SHP77 treated with DMSO at 0.1 percent for 48 hours (cell line): ENCODE measurements around the gene ZNF14.
"Not testable (repeated sequence)": the region's sequence is repeated elsewhere in the genome, so short reads cannot be mapped to it uniquely, and the experiment has no call there.

ENCODE experiments used
- DNase-seq: peaks from one replicate; lab custom pipeline; 2025; lab: John Stamatoyannopoulos, UW

ZNF14 gene

DNA sequence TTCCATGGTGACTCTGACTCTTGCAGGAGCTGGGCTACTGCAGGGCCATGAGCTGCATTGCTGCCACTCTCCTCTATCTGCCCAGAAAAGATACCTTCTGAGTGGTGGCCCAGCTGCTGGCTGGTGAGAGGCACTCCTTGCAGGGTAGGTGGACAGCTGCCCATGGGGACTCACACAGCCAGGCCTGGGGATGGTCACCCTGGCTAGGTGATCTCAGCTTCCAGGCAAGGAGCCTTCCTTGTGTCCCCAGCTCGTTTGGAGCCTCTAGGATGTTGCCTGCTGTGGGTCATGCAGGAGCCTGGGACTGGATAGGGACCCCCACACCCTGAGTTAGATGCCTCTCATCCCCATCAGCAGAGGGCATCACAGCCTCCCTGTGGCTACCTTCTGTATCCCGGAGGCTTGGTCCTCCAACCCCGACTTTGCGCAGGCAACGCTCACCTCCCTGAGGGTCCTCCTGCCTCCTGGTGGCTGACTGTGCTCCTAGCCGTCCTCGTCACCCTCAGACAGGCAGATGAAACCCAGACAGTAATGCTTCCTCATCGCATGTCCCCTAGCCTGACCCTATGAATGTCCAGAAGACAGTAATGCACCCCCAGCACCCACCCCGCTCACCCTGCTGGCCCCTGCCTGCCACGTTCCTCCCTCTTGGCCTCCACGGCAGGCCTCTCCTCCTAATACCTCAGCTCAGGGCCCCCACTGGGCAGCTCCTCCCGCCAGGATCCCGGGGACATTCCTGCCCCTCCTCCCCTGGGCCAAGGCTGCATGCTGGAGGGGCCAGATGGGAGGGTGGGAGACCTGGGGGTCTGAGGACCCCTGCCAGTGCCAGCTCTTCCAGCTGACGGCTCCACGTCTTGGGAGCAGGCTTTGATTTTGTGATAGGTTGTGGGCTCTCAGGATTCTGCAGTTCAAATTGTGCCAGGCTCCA, 13.6 kb upstream of the ZNF14 start:
- no peak for DNase-seq

DNA sequence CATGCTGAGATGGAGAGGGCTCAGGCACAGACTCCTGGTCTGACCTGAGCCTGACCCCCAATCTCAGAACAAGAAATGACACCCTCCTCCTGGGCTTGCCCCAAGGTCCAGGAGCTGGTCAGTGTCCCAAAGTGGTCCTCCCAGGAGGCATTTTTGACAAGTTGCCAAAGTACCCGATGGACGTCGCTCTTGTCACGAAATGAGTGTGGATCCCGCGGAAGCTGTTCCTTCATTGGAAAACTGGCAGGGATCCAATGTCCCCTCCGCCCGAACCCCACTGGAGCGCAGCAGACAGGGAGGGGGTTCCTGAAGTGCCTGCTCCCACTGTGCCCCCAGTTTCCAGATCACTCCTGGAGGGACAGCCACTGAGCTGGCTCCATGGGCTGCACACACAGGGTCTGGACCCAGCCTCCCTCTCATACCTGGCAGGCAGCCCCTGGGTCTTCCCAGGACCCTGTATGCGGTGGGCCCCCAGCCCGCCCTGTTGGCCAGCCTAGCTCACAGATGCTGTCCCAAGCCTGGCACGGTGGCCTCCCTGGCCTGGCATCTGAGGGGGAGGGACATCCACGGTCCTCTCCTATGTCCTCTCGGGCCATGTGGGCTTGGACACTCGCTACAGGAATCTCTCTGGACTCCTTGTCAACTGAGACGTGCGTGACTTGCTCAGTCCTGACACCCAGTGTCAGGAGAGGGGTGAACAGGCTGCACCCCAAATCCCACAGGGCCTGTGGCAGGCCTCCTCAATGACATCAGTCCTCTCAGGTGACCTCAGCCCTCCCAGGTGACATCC, 12.8 kb upstream of the ZNF14 start:
- DNase-seq = no peak

DNA sequence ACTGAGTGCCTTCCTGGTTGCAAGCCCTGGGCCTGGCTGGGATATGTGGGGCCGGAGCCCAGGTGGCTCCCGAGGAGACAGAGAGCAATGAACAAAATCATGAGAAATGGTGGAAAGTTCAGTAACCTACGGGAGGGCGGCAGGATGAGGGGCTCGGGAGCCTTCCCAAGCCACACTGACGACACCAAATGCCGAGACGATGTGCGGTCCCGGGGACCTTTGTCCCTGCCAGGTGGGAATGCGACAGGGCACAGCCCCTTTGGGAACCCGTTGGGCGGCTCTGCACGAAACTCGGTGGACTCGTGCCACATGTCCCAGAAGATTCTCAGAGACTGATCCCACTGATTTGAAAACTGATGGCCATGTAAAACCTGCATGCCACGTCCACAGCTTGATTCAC, 11.7 kb upstream of the ZNF14 start:
- no peak for DNase-seq

DNA sequence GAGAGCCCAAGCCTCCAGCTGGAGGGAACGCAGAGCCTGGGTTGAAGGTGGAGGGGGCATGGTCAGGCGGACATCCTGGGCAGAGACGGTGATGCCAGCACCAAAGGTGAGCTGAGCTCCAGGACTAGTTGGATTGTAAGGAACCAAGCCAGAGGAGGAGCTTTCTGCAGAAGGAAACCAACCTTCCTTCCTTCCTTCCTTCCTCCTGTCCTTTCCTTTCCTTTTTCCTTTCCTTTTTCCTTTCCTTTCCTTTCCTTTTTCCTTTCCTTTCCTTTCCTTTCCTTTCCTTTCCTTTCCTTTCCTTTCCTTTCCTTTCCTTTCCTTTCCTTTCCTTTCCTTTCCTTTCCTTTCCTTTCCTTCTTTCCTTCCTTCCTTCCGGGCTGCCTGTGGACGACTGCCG, 11.0 kb upstream of the ZNF14 start:
- DNase-seq = not testable (repeated sequence)

DNA sequence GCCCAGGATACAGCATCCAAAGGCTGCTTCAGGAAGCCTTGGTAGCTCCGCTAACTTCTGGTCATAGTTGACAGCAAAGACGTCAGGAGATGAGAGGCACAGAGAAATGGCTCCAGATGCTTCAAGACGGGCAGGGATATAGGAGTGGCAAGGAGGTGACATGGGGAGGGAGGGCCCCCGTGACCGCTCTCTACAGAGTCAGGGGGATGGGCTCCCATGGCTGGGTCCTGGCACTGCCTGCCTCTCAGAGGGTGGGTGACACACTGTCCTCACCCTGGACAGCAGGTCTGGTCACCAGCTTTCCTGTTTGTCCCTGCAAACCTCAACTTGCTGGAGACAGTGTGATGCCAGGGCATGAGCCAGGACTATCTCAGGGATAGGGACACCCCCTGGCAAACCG, 10.3 kb upstream of the ZNF14 start:
- no peak for DNase-seq

DNA sequence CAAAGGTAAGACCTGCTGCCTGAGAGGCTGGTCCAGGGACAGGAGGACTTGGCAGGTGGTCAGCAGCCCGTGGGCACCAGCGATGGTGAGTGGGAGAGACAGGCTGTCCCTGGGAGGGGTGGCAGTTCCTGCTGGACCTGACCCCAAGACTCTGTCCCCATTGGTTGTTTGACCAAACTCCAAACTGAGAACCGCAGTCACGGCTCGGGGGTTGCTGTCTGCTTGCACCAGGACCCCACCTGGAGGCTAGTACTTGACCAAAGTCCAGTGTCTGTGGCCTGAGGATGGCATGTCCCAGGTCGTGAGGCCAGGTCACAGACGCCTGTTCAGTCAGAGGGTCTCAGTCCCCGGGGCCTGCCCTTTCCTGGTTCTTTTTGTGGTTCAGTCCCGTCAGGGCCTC, 9.9 kb upstream of the ZNF14 start:
- DNase-seq = no peak

DNA sequence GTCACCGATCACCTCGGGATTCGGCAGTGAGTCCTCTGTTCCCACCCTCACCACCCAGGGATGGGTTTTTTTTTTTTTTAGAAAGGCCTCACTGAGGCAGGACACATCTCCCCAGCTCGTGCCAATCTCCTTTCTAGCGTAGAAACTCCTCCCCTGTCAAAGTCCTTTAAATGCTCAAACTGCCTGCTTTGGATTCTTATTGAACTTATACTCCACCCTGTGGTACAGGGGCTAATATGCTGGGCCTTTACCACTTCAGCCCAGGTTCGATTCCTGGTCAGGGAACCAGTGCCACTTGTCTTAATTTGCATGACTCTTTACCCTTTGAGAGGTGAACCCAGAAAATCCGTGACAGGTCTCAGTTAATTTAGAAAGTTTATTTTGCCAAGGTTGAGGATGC, 8.3 kb upstream of the ZNF14 start:
- no peak for DNase-seq

DNA sequence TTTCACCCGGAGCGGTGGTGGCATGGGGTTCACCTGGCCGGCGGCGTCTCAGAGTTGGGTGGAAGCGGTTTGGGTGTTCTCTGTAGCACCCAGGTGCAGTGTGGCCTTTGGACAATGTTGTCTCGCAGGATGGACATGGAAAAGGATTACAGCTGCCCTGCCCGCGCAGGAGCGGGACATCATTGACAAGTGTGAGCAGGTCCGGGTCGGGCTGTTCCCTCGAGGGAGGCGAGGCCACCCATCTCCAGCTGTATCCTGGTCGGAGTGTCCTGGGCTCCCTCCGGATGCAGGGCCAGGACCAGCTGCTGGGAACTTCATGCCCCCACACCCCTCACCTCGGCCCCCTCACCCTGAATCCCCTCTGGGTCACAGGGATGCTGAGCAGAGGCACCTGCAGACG, 7.8 kb upstream of the ZNF14 start:
- no peak for DNase-seq

DNA sequence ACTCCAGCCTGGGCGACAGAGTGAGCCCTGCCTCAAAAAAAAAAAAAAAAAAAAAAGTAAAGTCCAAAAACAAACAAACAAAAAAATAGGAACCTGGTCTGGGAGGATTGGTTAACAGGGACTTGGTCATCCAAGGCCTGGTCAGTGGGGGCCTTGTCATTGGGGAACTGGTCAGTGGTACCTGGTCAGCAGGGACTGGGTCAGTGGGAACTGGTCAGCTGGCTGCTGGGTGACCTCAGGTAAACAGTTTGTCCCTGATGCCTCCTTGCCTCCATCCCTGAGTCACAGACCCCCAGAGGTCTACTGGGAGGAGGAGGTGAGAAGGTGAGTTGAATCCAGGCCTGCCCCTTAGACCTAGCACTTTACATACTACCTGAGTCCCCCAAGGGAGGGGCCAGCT, 5.7 kb upstream of the ZNF14 start:
- DNase-seq = no peak

DNA sequence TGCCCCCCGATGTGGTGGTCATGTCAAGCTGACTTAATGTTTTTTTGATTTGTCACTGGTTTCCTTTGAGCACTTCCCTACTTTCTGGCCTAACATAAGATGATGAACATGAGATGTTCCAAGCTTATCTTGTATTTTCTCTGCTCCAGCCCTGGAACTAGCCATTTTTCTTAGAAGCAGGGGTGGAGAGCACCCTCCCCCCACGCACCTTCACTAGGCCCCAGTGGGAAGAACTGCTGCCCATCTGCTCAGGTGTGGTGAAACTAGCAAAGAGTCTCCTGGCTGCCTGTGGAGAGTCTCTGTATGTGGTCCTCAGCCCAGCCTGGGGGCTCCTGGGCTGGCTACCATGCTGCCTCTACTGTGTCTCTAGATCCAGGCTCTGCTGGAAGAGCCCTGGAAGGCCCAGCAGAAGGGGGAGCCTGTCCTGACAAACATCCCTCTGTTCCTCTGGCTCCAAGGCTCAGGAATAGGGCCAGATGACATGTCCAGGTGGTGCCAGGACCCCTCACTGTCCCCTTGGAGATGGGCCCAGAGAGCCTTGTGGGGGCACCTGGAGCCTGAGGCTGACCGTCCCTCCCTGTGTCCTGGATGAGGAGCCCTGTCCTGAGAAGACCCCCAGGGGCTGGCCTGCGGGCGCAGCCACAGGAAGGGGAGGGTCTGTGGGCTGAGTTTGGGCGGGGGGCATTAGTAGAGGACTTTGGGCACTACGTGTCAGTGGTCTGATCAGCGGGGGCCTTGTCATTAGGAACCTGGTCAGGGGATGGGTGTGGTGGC, 4.8 kb upstream of the ZNF14 start:
- no peak for DNase-seq

DNA sequence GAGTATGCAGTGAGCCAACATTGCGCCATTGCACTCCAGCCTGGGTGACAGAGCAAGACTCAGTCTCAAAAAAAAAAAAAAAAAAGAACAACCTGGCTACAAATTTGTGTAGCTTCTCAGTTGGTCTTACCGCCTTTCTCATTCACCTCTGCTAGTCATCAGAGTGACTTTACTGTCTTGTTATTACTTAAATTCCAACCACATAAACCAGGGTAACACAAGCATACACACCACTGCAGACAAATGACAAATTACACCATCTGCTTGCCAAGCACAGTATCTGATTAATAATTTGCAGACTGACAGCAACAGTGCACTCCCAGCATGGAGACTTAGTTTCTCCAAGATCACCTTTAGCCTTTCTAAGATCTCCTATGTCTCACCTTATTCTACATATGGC, 11.0 kb downstream of the ZNF14 start:
- no peak for DNase-seq

DNA sequence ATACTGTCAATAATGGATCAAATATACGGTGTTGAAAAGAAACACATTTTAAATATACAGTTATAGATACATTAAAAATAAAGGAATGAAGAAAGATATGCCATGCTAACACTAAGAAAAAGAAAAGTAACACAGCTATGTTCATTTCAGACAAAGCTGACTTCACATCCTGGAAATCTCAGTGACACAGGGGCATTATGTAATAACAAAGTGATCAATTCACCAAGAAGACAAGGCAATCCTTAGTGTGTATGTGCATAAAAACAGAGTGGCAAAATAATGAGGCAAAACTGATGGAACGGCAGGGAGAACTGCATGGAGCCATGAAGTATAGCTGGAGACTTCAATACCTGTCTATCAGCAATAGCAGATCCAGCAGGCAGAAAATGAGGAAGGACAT, 13.1 kb downstream of the ZNF14 start:
- DNase-seq = no peak

DNA sequence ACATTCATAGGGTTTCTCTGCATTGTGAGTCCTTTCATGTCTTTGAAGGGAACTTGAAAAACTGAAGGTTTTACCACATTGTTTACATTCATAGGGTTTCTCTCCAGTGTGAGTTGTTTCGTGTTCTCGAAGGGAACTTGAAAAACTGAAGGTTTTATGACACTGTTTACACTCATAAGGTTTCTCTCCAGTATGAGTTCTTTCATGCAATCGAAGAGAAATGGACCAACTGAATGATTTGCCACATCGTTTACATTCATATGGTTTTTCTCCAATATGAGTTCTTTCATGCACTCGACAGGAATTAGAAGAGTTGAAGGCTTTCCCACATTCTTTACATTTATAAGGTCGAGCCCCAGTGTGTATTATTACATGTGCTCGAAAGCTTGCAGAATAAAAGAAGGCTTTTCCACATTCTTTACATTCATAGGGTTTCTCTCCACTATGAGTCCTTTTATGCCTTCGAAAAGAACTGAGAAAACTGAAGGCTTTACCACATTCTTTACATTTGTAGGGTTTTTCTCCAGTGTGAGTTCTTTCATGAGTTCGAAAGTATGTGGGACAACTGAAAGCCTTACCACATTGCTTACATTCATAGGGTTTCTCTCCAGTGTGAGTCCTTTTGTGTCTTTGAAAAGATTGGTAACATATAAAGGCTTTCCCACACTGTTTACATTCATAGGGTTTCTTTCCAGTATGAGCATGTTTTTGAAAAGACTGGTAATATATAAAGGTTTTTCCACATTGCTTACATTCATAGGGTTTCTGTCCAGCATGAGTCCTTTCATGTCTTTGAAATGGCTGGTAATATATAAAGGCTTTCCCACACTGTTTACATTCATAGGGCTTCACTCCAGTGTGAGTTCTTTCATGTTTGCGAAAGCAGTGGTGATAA, 20.7 kb downstream of the ZNF14 start:
- DNase-seq = no peak

DNA sequence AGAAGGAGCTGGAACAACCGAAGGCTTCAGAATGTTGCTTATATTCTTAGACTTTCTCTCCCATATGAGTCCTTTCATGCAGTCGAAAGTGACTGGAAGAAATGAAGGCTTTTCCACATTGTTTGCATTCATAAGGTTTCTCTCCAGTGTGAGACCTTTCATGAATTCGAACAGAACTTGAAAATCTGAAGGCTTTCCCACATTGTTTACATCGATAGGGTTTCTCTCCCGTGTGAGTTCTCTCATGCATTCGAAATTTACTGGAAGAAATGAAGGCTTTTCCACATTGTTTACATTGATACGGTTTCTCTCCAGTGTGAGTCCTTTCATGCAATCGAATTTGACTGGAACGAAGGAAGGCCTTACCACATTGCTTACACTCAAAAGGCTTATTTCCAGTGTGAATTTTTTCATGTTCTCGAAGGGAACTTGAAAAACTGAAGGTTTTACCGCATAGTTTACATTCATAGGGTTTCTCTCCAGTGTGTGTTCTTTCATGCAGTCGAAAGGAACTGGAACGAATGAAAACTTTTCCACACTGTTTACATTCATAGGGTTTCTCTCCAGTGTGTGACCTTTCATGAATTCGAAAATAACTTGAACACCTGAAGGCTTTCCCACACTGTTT, 21.5 kb downstream of the ZNF14 start:
- DNase-seq = no peak

DNA sequence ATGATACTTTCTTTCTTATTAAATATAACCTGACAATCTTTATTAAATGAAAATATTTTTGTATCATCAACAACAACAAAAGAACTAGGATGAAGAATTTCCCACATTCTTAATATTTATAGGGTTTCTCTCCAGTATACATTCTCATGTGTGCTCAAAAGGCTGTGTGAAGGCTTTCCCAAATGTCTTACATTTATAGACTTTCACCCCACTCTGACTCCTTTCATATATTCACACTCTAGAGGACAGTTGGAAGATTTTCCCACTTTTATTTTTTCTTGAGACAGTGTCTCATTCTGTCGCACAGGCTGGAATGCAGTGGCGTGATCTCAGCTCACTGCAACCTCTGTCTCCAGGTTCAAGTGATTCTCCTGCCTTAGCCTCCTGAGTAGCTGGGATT, 22.4 kb downstream of the ZNF14 start:
- DNase-seq = no peak

DNA sequence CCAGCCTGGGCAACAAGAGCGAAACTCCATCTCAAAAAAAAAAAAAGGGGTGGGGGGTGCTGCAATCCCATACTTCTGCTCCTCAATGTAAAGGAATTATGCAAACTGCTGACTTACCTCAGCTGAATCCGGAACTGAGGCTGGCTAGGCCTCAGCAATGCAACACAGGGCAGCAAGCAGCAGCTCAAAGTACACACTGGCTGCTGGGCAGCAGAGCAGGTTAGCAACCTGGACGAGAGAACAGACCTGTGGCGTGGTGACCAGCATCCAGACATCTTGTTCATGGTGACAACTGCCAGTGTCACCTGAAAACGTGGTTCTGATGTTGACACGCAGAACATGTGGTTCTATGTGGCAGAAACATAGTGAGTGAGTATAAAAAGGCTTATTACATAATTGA, 28.1 kb downstream of the ZNF14 start:
- no peak for DNase-seq

DNA sequence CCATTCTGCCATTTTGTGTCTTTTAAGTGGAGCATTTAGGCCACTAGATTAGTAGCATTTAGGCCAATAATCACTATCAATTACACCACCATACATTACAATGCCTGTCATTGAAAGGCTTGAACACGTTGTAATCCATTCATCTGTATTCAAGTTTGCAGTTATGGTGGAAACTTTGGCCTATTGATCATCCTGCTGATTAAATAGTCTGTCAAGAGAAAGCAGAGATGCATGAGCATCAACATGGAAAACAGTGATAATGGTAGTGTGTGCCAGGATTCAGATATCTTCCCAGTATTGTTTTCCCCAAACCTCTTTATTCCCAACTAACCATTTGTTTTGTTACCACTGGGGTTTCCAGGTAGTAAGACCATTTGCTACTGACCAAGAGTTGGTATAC, 32.4 kb downstream of the ZNF14 start:
- not testable (repeated sequence) for DNase-seq

DNA sequence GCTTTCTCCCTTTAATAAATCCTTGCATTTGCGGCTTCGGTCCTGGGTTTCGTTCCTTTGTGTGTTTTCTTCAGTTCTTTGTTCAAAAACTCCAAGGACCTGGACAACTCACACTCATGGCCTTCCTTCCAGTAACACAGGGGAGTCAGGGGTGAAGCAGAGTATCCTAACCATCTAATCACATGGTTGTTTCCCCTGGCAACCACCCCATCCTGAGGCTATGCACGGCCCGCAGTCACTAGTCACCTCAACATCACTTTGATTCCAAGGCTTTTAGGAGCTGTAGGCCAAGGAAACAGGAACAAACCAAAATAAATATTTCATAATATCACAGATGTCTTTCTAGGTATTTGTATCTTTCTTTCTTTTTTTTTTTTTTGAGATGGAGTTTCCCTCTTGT, 35.3 kb downstream of the ZNF14 start:
- DNase-seq = no peak

DNA sequence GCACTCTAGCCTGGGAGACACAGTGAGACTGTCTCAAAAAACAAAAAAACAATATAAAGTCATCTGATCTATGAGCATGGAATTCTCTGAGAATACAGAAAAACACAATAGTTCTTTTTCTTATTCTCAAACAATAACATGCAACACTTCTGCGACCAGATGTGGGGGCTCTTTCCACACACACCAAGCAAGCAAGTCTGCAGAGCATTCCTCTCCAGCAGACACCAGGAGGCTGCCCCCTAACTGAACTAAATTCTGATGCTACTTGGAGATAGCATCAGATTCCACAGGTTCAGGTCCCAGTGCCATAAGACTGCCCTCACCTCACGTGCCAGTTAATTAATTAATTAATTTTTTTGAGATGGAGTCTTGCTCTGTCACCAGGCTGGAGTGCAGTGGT, 36.5 kb downstream of the ZNF14 start:
- DNase-seq = no peak

DNA sequence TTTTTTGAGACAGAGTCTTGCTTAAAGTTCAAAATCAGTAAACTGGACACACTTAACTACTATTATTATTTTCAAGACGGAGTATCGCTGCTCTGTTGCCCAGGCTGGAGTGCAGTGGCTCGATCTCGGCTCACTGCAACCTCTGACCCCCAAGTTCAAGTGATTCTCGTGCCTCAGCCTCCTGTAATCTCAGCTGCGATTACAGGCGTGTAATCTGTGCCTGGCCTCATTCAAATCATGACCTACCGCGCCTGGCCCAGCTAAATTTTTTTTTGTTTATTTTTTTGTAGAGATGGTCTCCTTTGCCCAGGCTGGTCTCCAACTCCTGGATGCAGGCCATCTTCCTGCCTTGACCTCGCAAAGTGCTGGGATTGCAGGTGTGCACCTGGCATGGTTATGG, 41.2 kb downstream of the ZNF14 start:
- DNase-seq = no peak

DNA sequence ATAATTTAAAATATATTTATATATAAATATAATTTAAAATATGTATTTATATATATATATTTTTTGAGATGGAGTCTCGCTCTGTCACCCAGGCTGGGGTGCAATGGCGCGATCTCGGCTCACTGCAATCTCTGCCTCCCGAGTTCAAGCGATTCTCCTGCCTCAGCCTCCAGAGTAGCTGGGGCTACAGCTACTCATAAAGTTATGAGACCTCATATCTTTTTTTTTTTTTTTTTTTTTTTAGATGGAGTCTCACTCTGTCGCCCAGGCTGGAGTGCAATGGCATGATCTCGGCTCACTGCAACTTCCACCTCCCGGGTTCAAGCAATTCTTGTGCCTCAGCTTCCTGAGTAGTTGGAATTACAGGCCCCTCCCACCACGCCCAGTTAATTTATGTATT, 43.9 kb downstream of the ZNF14 start:
- DNase-seq = not testable (repeated sequence)
